Liver (tissue), 3 donors: ENCODE results near the gene LIMS2.

ENCODE experiments used
- RAD21 ChIP-seq, 2 donors: IDR thresholded peaks; 2 replicates each; pipeline ENCODE4 v1.6.1; 2016; ENCODE audit warnings: antibody characterized with exemption in 2 of 2, mild to moderate bottlenecking in 2 of 2
- TF ChIP-seq, protein P1 (sequence below): IDR thresholded peaks from 2 replicates; pipeline ENCODE4 v1.6.1; 2016; ENCODE audit warnings: antibody characterized with exemption, mild to moderate bottlenecking
- TF ChIP-seq, protein P2 (sequence below): IDR thresholded peaks from 2 replicates; pipeline ENCODE4 v1.6.1; 2016; ENCODE audit warnings: antibody characterized with exemption
- TF ChIP-seq, protein P3 (sequence below): fragments of 150-350 bp; IDR thresholded peaks from 2 replicates; pipeline ENCODE4 v1.5.1; 2017; ENCODE audit warnings: improper control_type of control experiment, low read depth, low read length; ENCODE audit not compliant: missing input control
- donor health status: healthy.
- donor health status: healthy.

DNA sequence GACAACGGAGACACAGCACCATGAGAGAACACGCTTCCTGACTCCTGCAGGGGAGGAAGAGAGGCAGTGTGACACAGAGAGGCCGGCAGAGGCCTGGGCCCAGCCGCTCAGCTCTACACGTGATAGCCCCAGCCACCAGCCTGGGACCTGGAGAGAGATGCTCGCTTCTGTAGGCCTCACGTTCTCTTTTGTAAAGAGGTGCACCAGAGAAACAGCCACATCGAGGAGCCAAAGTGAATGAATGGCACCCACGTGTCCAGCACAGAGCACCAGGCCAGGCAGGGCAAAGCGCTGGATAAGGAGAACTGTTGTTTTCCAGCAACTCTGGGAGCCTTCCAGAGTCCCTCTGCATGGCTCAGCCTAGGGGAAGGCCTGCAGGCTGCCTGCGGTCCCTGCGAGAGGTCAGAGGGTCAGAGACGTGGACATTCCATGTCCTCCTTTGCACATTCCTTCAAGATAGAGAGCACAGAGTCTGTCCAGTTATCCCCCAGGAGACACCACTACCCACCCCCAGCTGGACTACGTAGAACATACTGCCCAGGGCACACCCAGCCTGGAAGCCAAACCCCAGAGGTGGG lies 14.2 kb downstream of the LIMS2 start:
- TF ChIP-seq, protein P1, sequence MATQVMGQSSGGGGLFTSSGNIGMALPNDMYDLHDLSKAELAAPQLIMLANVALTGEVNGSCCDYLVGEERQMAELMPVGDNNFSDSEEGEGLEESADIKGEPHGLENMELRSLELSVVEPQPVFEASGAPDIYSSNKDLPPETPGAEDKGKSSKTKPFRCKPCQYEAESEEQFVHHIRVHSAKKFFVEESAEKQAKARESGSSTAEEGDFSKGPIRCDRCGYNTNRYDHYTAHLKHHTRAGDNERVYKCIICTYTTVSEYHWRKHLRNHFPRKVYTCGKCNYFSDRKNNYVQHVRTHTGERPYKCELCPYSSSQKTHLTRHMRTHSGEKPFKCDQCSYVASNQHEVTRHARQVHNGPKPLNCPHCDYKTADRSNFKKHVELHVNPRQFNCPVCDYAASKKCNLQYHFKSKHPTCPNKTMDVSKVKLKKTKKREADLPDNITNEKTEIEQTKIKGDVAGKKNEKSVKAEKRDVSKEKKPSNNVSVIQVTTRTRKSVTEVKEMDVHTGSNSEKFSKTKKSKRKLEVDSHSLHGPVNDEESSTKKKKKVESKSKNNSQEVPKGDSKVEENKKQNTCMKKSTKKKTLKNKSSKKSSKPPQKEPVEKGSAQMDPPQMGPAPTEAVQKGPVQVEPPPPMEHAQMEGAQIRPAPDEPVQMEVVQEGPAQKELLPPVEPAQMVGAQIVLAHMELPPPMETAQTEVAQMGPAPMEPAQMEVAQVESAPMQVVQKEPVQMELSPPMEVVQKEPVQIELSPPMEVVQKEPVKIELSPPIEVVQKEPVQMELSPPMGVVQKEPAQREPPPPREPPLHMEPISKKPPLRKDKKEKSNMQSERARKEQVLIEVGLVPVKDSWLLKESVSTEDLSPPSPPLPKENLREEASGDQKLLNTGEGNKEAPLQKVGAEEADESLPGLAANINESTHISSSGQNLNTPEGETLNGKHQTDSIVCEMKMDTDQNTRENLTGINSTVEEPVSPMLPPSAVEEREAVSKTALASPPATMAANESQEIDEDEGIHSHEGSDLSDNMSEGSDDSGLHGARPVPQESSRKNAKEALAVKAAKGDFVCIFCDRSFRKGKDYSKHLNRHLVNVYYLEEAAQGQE: no peak
- no peak for TF ChIP-seq RAD21 (IDR thresholded peaks at IDR 0.05)
- TF ChIP-seq, protein P2, sequence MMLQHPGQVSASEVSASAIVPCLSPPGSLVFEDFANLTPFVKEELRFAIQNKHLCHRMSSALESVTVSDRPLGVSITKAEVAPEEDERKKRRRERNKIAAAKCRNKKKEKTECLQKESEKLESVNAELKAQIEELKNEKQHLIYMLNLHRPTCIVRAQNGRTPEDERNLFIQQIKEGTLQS: no peak
- TF ChIP-seq, protein P3, sequence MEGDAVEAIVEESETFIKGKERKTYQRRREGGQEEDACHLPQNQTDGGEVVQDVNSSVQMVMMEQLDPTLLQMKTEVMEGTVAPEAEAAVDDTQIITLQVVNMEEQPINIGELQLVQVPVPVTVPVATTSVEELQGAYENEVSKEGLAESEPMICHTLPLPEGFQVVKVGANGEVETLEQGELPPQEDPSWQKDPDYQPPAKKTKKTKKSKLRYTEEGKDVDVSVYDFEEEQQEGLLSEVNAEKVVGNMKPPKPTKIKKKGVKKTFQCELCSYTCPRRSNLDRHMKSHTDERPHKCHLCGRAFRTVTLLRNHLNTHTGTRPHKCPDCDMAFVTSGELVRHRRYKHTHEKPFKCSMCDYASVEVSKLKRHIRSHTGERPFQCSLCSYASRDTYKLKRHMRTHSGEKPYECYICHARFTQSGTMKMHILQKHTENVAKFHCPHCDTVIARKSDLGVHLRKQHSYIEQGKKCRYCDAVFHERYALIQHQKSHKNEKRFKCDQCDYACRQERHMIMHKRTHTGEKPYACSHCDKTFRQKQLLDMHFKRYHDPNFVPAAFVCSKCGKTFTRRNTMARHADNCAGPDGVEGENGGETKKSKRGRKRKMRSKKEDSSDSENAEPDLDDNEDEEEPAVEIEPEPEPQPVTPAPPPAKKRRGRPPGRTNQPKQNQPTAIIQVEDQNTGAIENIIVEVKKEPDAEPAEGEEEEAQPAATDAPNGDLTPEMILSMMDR: no peak
